Measurements from ENCODE around the gene TNFRSF13B. TPM values are rescaled to one million over a fixed set of nuclear protein-coding genes. Genes with fewer than 3 reads are reported as not detected.
"Not testable (repeated sequence)": the region's sequence is repeated elsewhere in the genome, so short reads cannot be mapped to it uniquely, and the experiment has no call there.

TNFRSF13B gene
- total RNA-seq, 1 experiment from 2014 or later = 0.28 TPM

DNA sequence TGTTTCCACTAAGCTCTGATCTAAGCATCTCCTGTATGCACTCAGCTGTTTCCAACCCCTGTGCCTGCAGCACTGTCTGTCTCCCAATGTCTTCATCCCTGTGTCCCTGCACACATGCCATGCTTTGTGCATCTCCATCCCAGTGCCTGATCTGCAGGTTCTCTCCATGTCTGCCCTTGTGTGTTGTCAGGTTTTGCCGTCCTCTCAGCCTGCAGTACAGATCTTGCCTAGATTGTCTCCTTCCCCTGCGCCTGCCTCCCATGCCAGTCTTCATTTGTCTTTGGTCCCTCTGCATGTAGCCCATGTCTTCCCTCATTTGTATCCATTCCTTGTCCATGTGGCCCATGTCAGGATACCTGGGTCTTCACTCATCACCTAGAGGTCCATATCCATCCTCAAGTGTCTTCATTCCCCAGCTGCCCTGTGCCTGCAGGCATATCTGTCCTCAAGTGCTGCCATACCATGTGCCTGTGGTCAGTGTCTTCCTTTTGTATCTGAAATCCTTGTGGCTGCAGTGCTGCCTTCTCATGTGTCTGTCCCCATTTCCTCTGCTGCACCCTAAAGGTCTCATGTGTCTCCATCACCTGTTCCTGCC is 71.5 kb downstream of the TNFRSF13B start:
- no peaks in the 10 kb centered on the region for H4K20me1 ChIP-seq (ENCODE audit: control insufficient read depth, insufficient read depth, insufficient read length)
- TF ChIP-seq, protein P1, sequence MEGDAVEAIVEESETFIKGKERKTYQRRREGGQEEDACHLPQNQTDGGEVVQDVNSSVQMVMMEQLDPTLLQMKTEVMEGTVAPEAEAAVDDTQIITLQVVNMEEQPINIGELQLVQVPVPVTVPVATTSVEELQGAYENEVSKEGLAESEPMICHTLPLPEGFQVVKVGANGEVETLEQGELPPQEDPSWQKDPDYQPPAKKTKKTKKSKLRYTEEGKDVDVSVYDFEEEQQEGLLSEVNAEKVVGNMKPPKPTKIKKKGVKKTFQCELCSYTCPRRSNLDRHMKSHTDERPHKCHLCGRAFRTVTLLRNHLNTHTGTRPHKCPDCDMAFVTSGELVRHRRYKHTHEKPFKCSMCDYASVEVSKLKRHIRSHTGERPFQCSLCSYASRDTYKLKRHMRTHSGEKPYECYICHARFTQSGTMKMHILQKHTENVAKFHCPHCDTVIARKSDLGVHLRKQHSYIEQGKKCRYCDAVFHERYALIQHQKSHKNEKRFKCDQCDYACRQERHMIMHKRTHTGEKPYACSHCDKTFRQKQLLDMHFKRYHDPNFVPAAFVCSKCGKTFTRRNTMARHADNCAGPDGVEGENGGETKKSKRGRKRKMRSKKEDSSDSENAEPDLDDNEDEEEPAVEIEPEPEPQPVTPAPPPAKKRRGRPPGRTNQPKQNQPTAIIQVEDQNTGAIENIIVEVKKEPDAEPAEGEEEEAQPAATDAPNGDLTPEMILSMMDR (conservative IDR thresholded peaks at IDR 0.05) = no peak
- H3K56ac ChIP-seq (ENCODE audit: insufficient read length, low read depth, low read length) = no peak overlapping the region
- Mint-ChIP-seq H3K27ac (no peak overlapping the region), H3K4me3 (no peak overlapping the region; a peak in 1 of 5 replicates), H3K27me3 (ENCODE audit: low read depth) (peaks cover 2% of the 10 kb centered on the region), H3K9me3 (peaks cover 0 to 2% of the 10 kb centered on the region in 2 experiments; a peak in 2 of 5 replicates), H3K4me1 (peaks cover 13 to 19% of the 10 kb centered on the region in 2 experiments), H3K36me3 (ENCODE audit: insufficient read depth in 1 of 3, low read depth in 3 of 3) (no peaks in the 10 kb centered on the region; a peak in 1 of 7 replicates)
- no peak overlapping the region for H3K23ac ChIP-seq (ENCODE audit: insufficient read length, low read depth, low read length)
- no peak overlapping the region for H4K8ac ChIP-seq (replicated peaks; ENCODE audit: insufficient read length, low read depth, low read length)
- no peak overlapping the region for H2AFZ ChIP-seq (ENCODE audit: low read length)
- H3K9me3 ChIP-seq (ENCODE audit: control insufficient read depth, low read depth, low read length) = no peaks in the 10 kb centered on the region
- H3K79me2 ChIP-seq (ENCODE audit: insufficient read depth, low read length) = no peaks in the 10 kb centered on the region
- no peaks in the 10 kb centered on the region for H3K27me3 ChIP-seq (ENCODE audit: insufficient read depth, low read length)
- H3K4ac ChIP-seq (ENCODE audit: low read depth, low read length) = no peak overlapping the region
- H3K27ac ChIP-seq (ENCODE audit: insufficient read length, low read depth, low read length) = no peak overlapping the region
- no peak overlapping the region for H3K14ac ChIP-seq (ENCODE audit: insufficient read depth, low read length)
- H3K23me2 ChIP-seq (ENCODE audit: insufficient read length, low read depth, low read length, poor library complexity, severe bottlenecking) = no peaks in the 10 kb centered on the region
- no peak overlapping the region for H2BK20ac ChIP-seq (ENCODE audit: low read depth, low read length, poor library complexity, severe bottlenecking)
- H2BK5ac ChIP-seq (ENCODE audit: insufficient read length, low read length) = no peak overlapping the region
- H3K4me2 ChIP-seq (ENCODE audit: insufficient read depth, insufficient read length, low read length) = no peak overlapping the region
- peak; percentile 21 for DNase-seq
- no peak overlapping the region for H3K9ac ChIP-seq (ENCODE audit: extremely low read depth, insufficient read length, low read length)
- no peak overlapping the region for H2AK5ac ChIP-seq (ENCODE audit: insufficient read length, low read length)
- H2BK12ac ChIP-seq (ENCODE audit: insufficient read length, low read depth, low read length) = no peak overlapping the region
- H4K5ac ChIP-seq (ENCODE audit: insufficient read length, low read depth, low read length) = no peak overlapping the region
- peaks cover 7% of the 10 kb centered on the region for H3K4me1 ChIP-seq (ENCODE audit: insufficient read depth, low read length)
- H4K91ac ChIP-seq (ENCODE audit: insufficient read length, low read depth, low read length) = no peak overlapping the region
- no peak overlapping the region for H3K18ac ChIP-seq (ENCODE audit: insufficient read length, low read depth, low read length)
- WGBS (ENCODE audit: extremely low coverage, insufficient read length, low lambda C conversion rate) = no CpG with 5 or more reads among the region's 2 CpGs
- no peak overlapping the region for H2BK15ac ChIP-seq (ENCODE audit: low read depth, low read length)
- no peak overlapping the region for H3T11ph ChIP-seq (ENCODE audit: low read length)
- no peaks in the 10 kb centered on the region for H3K79me1 ChIP-seq (ENCODE audit: insufficient read depth, low read depth, low read length, poor library complexity, severe bottlenecking)
- no peak overlapping the region for H2BK120ac ChIP-seq (ENCODE audit: low read depth, low read length, poor library complexity, severe bottlenecking)

DNA sequence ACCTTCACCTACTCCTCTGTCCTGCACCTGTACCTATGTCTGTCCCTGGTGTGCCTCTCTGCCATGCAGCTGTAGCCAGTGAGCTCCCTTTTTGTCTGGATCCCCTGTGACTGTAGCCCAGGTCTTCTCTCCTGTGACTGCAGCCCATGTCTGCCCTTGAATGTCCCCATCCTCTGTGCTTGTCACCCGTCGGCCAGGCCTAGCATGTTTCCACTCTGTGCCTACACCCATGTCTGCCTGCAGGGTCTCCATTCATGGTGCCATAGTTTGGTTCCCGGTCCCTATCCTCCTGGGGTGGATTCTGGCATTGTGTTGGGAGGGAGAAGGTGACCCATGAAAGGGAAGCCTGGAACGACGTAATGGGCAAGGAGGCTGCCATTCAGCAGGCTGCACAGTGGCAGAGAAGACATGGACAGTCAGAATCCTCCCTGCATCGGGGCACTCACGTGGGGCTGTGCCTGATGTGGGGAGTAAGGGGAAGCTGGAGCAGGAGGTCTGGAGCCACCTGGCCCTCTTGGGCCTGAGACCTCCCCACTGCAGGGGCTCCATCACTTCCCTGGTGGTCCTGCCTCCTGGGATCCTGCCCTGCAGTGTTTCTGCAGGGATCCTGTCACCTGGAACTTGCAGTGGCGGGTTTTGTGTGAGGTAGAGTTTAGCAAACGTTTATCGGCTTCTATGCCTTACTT is 74.6 kb downstream of the TNFRSF13B start:
- H3T11ph ChIP-seq (ENCODE audit: low read length); H4K91ac ChIP-seq (ENCODE audit: insufficient read length, low read depth, low read length); H3K9me3 ChIP-seq (ENCODE audit: control insufficient read depth, low read depth, low read length); H3K4ac ChIP-seq (ENCODE audit: low read depth, low read length); H3K9ac ChIP-seq (ENCODE audit: extremely low read depth, insufficient read length, low read length); H3K27me3 ChIP-seq (ENCODE audit: insufficient read depth, low read length); H3K18ac ChIP-seq (ENCODE audit: insufficient read length, low read depth, low read length); H3K4me1 ChIP-seq (ENCODE audit: insufficient read depth, low read length); H2BK5ac ChIP-seq (ENCODE audit: insufficient read length, low read length); H4K20me1 ChIP-seq (ENCODE audit: control insufficient read depth, insufficient read depth, insufficient read length); H3K23me2 ChIP-seq (ENCODE audit: insufficient read length, low read depth, low read length, poor library complexity, severe bottlenecking); H3K36me3 Mint-ChIP-seq (ENCODE audit: insufficient read depth in 1 of 3, low read depth in 3 of 3); H4K8ac ChIP-seq (replicated peaks; ENCODE audit: insufficient read length, low read depth, low read length); H2BK12ac ChIP-seq (ENCODE audit: insufficient read length, low read depth, low read length); H2BK120ac ChIP-seq (ENCODE audit: low read depth, low read length, poor library complexity, severe bottlenecking); H3K14ac ChIP-seq (ENCODE audit: insufficient read depth, low read length); H2BK20ac ChIP-seq (ENCODE audit: low read depth, low read length, poor library complexity, severe bottlenecking); H2AFZ ChIP-seq (ENCODE audit: low read length); DNase-seq; H3K79me2 ChIP-seq (ENCODE audit: insufficient read depth, low read length); H3K56ac ChIP-seq (ENCODE audit: insufficient read length, low read depth, low read length); H3K79me1 ChIP-seq (ENCODE audit: insufficient read depth, low read depth, low read length, poor library complexity, severe bottlenecking); H2AK5ac ChIP-seq (ENCODE audit: insufficient read length, low read length); H4K5ac ChIP-seq (ENCODE audit: insufficient read length, low read depth, low read length); H3K23ac ChIP-seq (ENCODE audit: insufficient read length, low read depth, low read length); H3K9me3 Mint-ChIP-seq; H3K4me2 ChIP-seq (ENCODE audit: insufficient read depth, insufficient read length, low read length); H3K4me3 Mint-ChIP-seq; H2BK15ac ChIP-seq (ENCODE audit: low read depth, low read length); H3K27me3 Mint-ChIP-seq (ENCODE audit: low read depth); H3K27ac ChIP-seq (ENCODE audit: insufficient read length, low read depth, low read length): not testable (repeated sequence)
- Mint-ChIP-seq H3K4me1 (peaks cover 13 to 14% of the 10 kb centered on the region in 2 experiments), H3K27ac (0 out of 7 replicates have a peak overlapping the region, but pooled peaks of 1 of the 3 experiments have one; percentile 7)
- no CpG with 5 or more reads among the region's 10 CpGs for WGBS (ENCODE audit: extremely low coverage, insufficient read length, low lambda C conversion rate)

Measured in H9 (cell line).